Panc1 (cell line): Measurements from ENCODE around the gene GPR156. TPM values are rescaled to one million over a fixed set of nuclear protein-coding genes. Genes with fewer than 3 reads are reported as not detected.

ENCODE experiments used
- ATAC-seq: fragments of 200-7000 bp; cut with Tn5 transposase; 2 replicates; pipeline ENCODE4 v1.9.1; 2020; ENCODE audit warnings: mild to moderate bottlenecking, moderate library complexity
- BruUV-seq: library from RNA; stranded (reverse); fragments of 400-500 nt; replicated peaks from 2 replicates; lab custom pipeline; 2021; lab: Mats Ljungman, UMichigan
- CTCF ChIA-PET: fragments of 300-600 bp; sonication (Branson Sonifier 250); formaldehyde crosslinking; loops from one replicate; lab custom pipeline; 2022; ENCODE audit warnings: antibody characterized with exemption; lab: Charles Lee
- POLR2A ChIA-PET: fragments of 300-600 bp; sonication (Branson Sonifier 250); formaldehyde crosslinking; loops from one replicate; lab custom pipeline; 2022; ENCODE audit warnings: antibody characterized with exemption; lab: Charles Lee
- DNase-seq: peaks from one replicate; pipeline ENCODE4 v3.0.0-alpha.2; 2010; ENCODE audit warnings: low read depth, low spot score
- H3K27ac ChIP-seq: 2 replicates; pipeline ENCODE4 v1.5.1; 2011; ENCODE audit warnings: mild to moderate bottlenecking, low read length, inconsistent platforms
- H3K27me3 ChIP-seq: fragments of 200-500 bp; sonication (Bioruptor generic); 2 replicates; pipeline ENCODE4 v1.6.0; 2014; ENCODE audit warnings: low read length, inconsistent platforms; ENCODE audit not compliant: control insufficient read depth, insufficient read depth
- H3K36me3 ChIP-seq: fragments of 200-500 bp; sonication (Bioruptor generic); 2 replicates; pipeline ENCODE4 v1.5.1; 2014; ENCODE audit warnings: inconsistent platforms, mild to moderate bottlenecking, low read length, moderate library complexity; ENCODE audit not compliant: control insufficient read depth, insufficient read depth
- H3K4me1 ChIP-seq: 2 replicates; pipeline ENCODE4 v1.5.1; 2011; ENCODE audit warnings: inconsistent platforms, mild to moderate bottlenecking, low read length, moderate library complexity; ENCODE audit not compliant: control insufficient read depth, insufficient read depth
- H3K4me3 ChIP-seq, 2 experiments: 2 replicates each; pipeline ENCODE4 v1.5.1; 2011 to 2012; ENCODE audit warnings: low read depth in 2 of 2, low read length in 2 of 2, mild to moderate bottlenecking in 2 of 2, inconsistent platforms in 1 of 2, moderate library complexity in 1 of 2
- H3K9me3 ChIP-seq: fragments of 200-500 bp; sonication (Bioruptor generic); 2 replicates; pipeline ENCODE4 v1.5.1; 2014; ENCODE audit warnings: low read depth, mild to moderate bottlenecking, inconsistent platforms, low read length, moderate library complexity; ENCODE audit not compliant: control insufficient read depth, insufficient read depth
- CTCF ChIP-seq: fragments of 450-650 bp; IDR thresholded peaks from 2 replicates; pipeline ENCODE4 v1.5.1; 2017; ENCODE audit warnings: mild to moderate bottlenecking
- POLR2AphosphoS5 ChIP-seq: IDR thresholded peaks from 2 replicates; pipeline ENCODE4 v1.6.1; 2012; ENCODE audit warnings: mild to moderate bottlenecking, low read depth, low read length, moderate library complexity
- REST ChIP-seq, 2 experiments: IDR thresholded peaks; 2 replicates each; pipeline ENCODE4 v1.6.1; 2011 to 2012; ENCODE audit warnings: low read depth in 2 of 2, control low read depth in 1 of 2, low read length in 1 of 2, mild to moderate bottlenecking in 1 of 2, moderate library complexity in 1 of 2; ENCODE audit not compliant: insufficient read depth in 1 of 2
- SIN3A ChIP-seq: IDR thresholded peaks from 2 replicates; pipeline ENCODE4 v1.6.1; 2012; ENCODE audit warnings: low read depth, mild to moderate bottlenecking, low read length, moderate library complexity, borderline replicate concordance; ENCODE audit not compliant: insufficient read depth
- TCF7L2 ChIP-seq: IDR thresholded peaks from 2 replicates; pipeline ENCODE4 v1.6.1; 2011; ENCODE audit warnings: mild to moderate bottlenecking, low read depth, low read length, inconsistent platforms
- in situ Hi-C: cut with HindIII; loops from 2 replicates; pipeline ENCODE4 v1.10.0; 2016; ENCODE audit warnings: low sequenced_read_pairs, low pct_unique_long_range_greater_than_20kb
- intact Hi-C: fragments of 100-400 bp; cut with micrococcal nuclease; formaldehyde crosslinking; loops from one replicate; pipeline ENCODE4 v1.10.0; 2022; ENCODE audit not compliant: unreplicated experiment
- total RNA-seq: library from RNA; stranded (reverse); gene quantifications from one replicate; pipeline ENCODE4 v1.2.1, GENCODE V29; 2021; ENCODE audit not compliant: unreplicated experiment

The GPR156 gene
- total RNA-seq, 1 experiment from 2014 or later, result 0.39 TPM

GRCh38 chr3:120129051-120129450 lies 156.0 kb downstream of the GPR156 start:
- ChIA-PET POLR2A (no interaction called here), CTCF (no interaction called here)
- intact Hi-C loops (no loop called here), in situ Hi-C loops (no loop called here)
- no TSS peak for BruUV-seq
- ATAC-seq (no peak), DNase-seq (no peak)
- Histone ChIP-seq H3K27ac (no peak overlapping the region), H3K9me3 (no peaks in the 10 kb centered on the region), H3K4me1 (no peaks in the 10 kb centered on the region), H3K4me3 (no peak overlapping the region), H3K27me3 (no peaks in the 10 kb centered on the region), H3K36me3 (no peaks in the 10 kb centered on the region)
- TF ChIP-seq REST (IDR thresholded peaks at IDR 0.05; ENCODE audit: insufficient read depth in 1 of 2, low read depth in 2 of 2, low read length in 1 of 2), result no peak
- TF ChIP-seq CTCF, result no peak
- no peak for TF ChIP-seq SIN3A
- no peak for TF ChIP-seq TCF7L2
- TF ChIP-seq POLR2AphosphoS5, result no peak

GRCh38 chr3:120125992-120126391 lies 159.0 kb downstream of the GPR156 start:
- POLR2A ChIA-PET, result no interaction called here
- no TSS peak for BruUV-seq

More at GRCh38 chr3:120125992-120126391, 159.0 kb downstream of the GPR156 start:
- intact Hi-C loops, result no loop called here
- Histone ChIP-seq H3K4me3 (no peak overlapping the region), H3K4me1 (no peaks in the 10 kb centered on the region), H3K27me3 (no peaks in the 10 kb centered on the region), H3K36me3 (no peaks in the 10 kb centered on the region), H3K9me3 (no peaks in the 10 kb centered on the region), H3K27ac (no peak overlapping the region)
- no peak for TF ChIP-seq REST (IDR thresholded peaks at IDR 0.05; ENCODE audit: insufficient read depth in 1 of 2, low read depth in 2 of 2, low read length in 1 of 2)
- no peak for TF ChIP-seq POLR2AphosphoS5
- TF ChIP-seq SIN3A, result no peak
- TF ChIP-seq CTCF, result no peak
- TF ChIP-seq TCF7L2, result no peak
- DNase-seq (no peak), ATAC-seq (no peak)
- CTCF ChIA-PET, result no interaction called here
- in situ Hi-C loops, result no loop called here
